WTC11 (cell line): ENCODE data around the gene PRKCE. TPM values are rescaled to one million over a fixed set of nuclear protein-coding genes. Genes with fewer than 3 reads are reported as not detected.

Source experiments
- ATAC-seq: fragments of 200-7000 bp; cut with Tn5 transposase; 2 replicates; pipeline ENCODE4 v1.10.0; 2021; ENCODE audit warnings: mild to moderate bottlenecking, moderate library complexity
- CTCF ChIA-PET: fragments of 300-600 bp; sonication (Branson Sonifier 250); formaldehyde crosslinking; loops from one replicate; lab custom pipeline; 2021; ENCODE audit warnings: antibody characterized with exemption; lab: Charles Lee
- POLR2A ChIA-PET: fragments of 350-600 bp; sonication (Branson Sonifier 250); formaldehyde crosslinking; loops from one replicate; lab custom pipeline; 2021; ENCODE audit warnings: antibody characterized with exemption; lab: Charles Lee
- DNase-seq: peaks from one replicate; pipeline ENCODE4 v3.0.0; 2021; ENCODE audit warnings: low spot score
- H3K27ac Mint-ChIP-seq: 2 replicates; pipeline ENCODE4 v1.8.0; 2021; ENCODE audit warnings: mixed read lengths
- H3K27me3 Mint-ChIP-seq: 2 replicates; pipeline ENCODE4 v1.8.0; 2021; ENCODE audit warnings: low read depth, mild to moderate bottlenecking, moderate library complexity, mixed read lengths
- H3K36me3 Mint-ChIP-seq: 2 replicates; pipeline ENCODE4 v1.8.0; 2021; ENCODE audit warnings: mixed read lengths
- H3K4me1 Mint-ChIP-seq: 2 replicates; pipeline ENCODE4 v1.8.0; 2022; ENCODE audit warnings: mixed read lengths
- H3K4me3 Mint-ChIP-seq: 2 replicates; pipeline ENCODE4 v1.8.0; 2021; ENCODE audit warnings: mild to moderate bottlenecking, moderate library complexity, mixed read lengths
- H3K9me3 Mint-ChIP-seq: 2 replicates; pipeline ENCODE4 v1.8.0; 2021; ENCODE audit warnings: mixed read lengths
- AR ChIP-seq: fragments of 250-450 bp; sonication (Bioruptor Pico); IDR thresholded peaks from 2 replicates; pipeline ENCODE4 v1.9.0; 2021; ENCODE audit warnings: mild to moderate bottlenecking
- ARID4B ChIP-seq: sonication (generic); formaldehyde crosslinking; IDR thresholded peaks from 2 replicates; pipeline ENCODE4 v1.8.0; 2023; ENCODE audit warnings: missing genetic modification reagents, mild to moderate bottlenecking, borderline replicate concordance
- CDX4 ChIP-seq: fragments of 250-450 bp; sonication (Bioruptor Pico); IDR thresholded peaks from 2 replicates; pipeline ENCODE4 v1.9.0; 2021; ENCODE audit warnings: moderate library complexity, mild to moderate bottlenecking, inconsistent platforms, borderline replicate concordance
- CREM ChIP-seq: sonication (generic); formaldehyde crosslinking; IDR thresholded peaks from 2 replicates; pipeline ENCODE4 v1.8.1; 2022; ENCODE audit warnings: mild to moderate bottlenecking, missing genetic modification reagents, moderate library complexity
- E2F4 ChIP-seq: sonication (generic); formaldehyde crosslinking; IDR thresholded peaks from 2 replicates; pipeline ENCODE4 v1.8.1; 2022; ENCODE audit warnings: low read depth, mild to moderate bottlenecking, moderate library complexity, missing genetic modification reagents, borderline replicate concordance
- ELF4 ChIP-seq: sonication (generic); formaldehyde crosslinking; IDR thresholded peaks from 2 replicates; pipeline ENCODE4 v1.8.1; 2022; ENCODE audit warnings: low read depth, mild to moderate bottlenecking, moderate library complexity, missing genetic modification reagents
- GTF2I ChIP-seq: fragments of 250-450 bp; sonication (Bioruptor Pico); conservative IDR thresholded peaks from 2 replicates; pipeline ENCODE4 v1.4.0; 2021; ENCODE audit warnings: mild to moderate bottlenecking
- MLX ChIP-seq: sonication (generic); formaldehyde crosslinking; IDR thresholded peaks from 2 replicates; pipeline ENCODE4 v1.8.1; 2023; ENCODE audit warnings: mild to moderate bottlenecking, missing genetic modification reagents, moderate library complexity
- NFYB ChIP-seq: sonication (generic); formaldehyde crosslinking; conservative IDR thresholded peaks from 2 replicates; pipeline ENCODE4 v1.8.0; 2022; ENCODE audit warnings: low read depth, missing genetic modification reagents
- STAT6 ChIP-seq: sonication (generic); formaldehyde crosslinking; conservative IDR thresholded peaks from 2 replicates; pipeline ENCODE4 v1.8.1; 2023; ENCODE audit warnings: mild to moderate bottlenecking, low read depth, missing genetic modification reagents, moderate library complexity
- TEAD4 ChIP-seq: sonication (generic); formaldehyde crosslinking; IDR thresholded peaks from 2 replicates; pipeline ENCODE4 v1.8.0; 2022; ENCODE audit warnings: mild to moderate bottlenecking, missing genetic modification reagents
- USF2 ChIP-seq: sonication (generic); formaldehyde crosslinking; IDR thresholded peaks from 2 replicates; pipeline ENCODE4 v1.8.1; 2023; ENCODE audit warnings: mild to moderate bottlenecking, missing genetic modification reagents, moderate library complexity
- ZNF138 ChIP-seq: sonication (generic); formaldehyde crosslinking; conservative IDR thresholded peaks from 2 replicates; pipeline ENCODE4 v1.8.1; 2022; ENCODE audit warnings: mild to moderate bottlenecking, moderate library complexity, missing genetic modification reagents
- ZNF263 ChIP-seq: sonication (generic); formaldehyde crosslinking; IDR thresholded peaks from 2 replicates; pipeline ENCODE4 v1.8.1; 2022; ENCODE audit warnings: low read depth, mild to moderate bottlenecking, moderate library complexity, missing genetic modification reagents
- ZNF317 ChIP-seq: sonication (generic); formaldehyde crosslinking; IDR thresholded peaks from 2 replicates; pipeline ENCODE4 v1.8.1; 2023; ENCODE audit warnings: low read depth, mild to moderate bottlenecking, moderate library complexity, missing genetic modification reagents, borderline replicate concordance
- ZNF423 ChIP-seq: fragments of 250-450 bp; sonication (Bioruptor Pico); IDR thresholded peaks from 2 replicates; pipeline ENCODE4 v2.1.2; 2022; ENCODE audit warnings: mild to moderate bottlenecking, moderate library complexity
- total RNA-seq: library from RNA; stranded (reverse); gene quantifications from 3 replicates; pipeline ENCODE4 v1.2.3, GENCODE V29; 2021

Gene PRKCE
- total RNA-seq, 1 experiment from 2014 or later, result 5.8 TPM

GRCh38 chr2:46008091-46008870, 356.8 kb downstream of the PRKCE start:
- Mint-ChIP-seq H3K27ac (peak overlapping the region; percentile 62; the same call in 1 of the 2 replicates), H3K27me3 (no peaks in the 10 kb centered on the region)
- DNase-seq, result no peak
- no peak for TF ChIP-seq GTF2I (CRISPR knock-in tag)
- no peak for TF ChIP-seq USF2
- TF ChIP-seq E2F4, result no peak
- no peak for TF ChIP-seq NFYB
- no peak for TF ChIP-seq CDX4
- TF ChIP-seq AR (CRISPR knock-in tag), result no peak
- no peak for TF ChIP-seq ZNF317
- TF ChIP-seq ARID4B (CRISPR knock-in tag), result no peak
- no peak for TF ChIP-seq ZNF138 (CRISPR knock-in tag)
- TF ChIP-seq, all 79 proteins: peak for 0
- POLR2A ChIA-PET, result interaction anchor here (0.8 kb wide), 1 partner anchor 11 kb away, joined by 3 read pairs; no protein-coding TSS in a partner anchor
- Mint-ChIP-seq H3K4me3 (no peak overlapping the region), H3K9me3 (peaks cover 7% of the 10 kb centered on the region; the same call in 1 of the 2 replicates), H3K4me1 (peaks cover 18% of the 10 kb centered on the region), H3K36me3 (peaks cover 4% of the 10 kb centered on the region; the same call in 1 of the 2 replicates)
- CTCF ChIA-PET, result interaction anchor here (0.6 to 1.3 kb wide), 2 partner anchors 54 to 547 kb away, joined by 3 to 4 read pairs; no protein-coding TSS in a partner anchor
- ATAC-seq, result no peak

GRCh38 chr2:46009315-46009714, 357.8 kb downstream of the PRKCE start:
- H3K36me3 Mint-ChIP-seq, result peaks cover 7% of the 10 kb centered on the region; the same call in 1 of the 2 replicates
- peaks cover 7% of the 10 kb centered on the region; the same call in 1 of the 2 replicates for H3K9me3 Mint-ChIP-seq
- CTCF ChIA-PET, result interaction anchor here (1.3 kb wide), 1 partner anchor 53 kb away, joined by 4 read pairs; no protein-coding TSS in a partner anchor
- ATAC-seq, result no peak
- no peak overlapping the region for H3K4me3 Mint-ChIP-seq
- DNase-seq, result no peak
- no peaks in the 10 kb centered on the region for H3K27me3 Mint-ChIP-seq
- peaks cover 25% of the 10 kb centered on the region for H3K4me1 Mint-ChIP-seq
- no peak overlapping the region for H3K27ac Mint-ChIP-seq
- POLR2A ChIA-PET, result no interaction called here
- no peak for TF ChIP-seq CDX4
- TF ChIP-seq USF2, result no peak
- no peak for TF ChIP-seq CREM (CRISPR knock-in tag)
- no peak for TF ChIP-seq ZNF263
- TF ChIP-seq ZNF423, result no peak
- TF ChIP-seq ELF4 (CRISPR knock-in tag), result no peak
- TF ChIP-seq MLX (CRISPR knock-in tag), result no peak
- no peak for TF ChIP-seq STAT6
- TF ChIP-seq TEAD4 (CRISPR knock-in tag), result no peak
